Neural cell (in vitro differentiated cells): ENCODE data around the gene HSH2D.

Source experiments
- EP300 ChIP-seq: fragments of 450-650 bp; conservative IDR thresholded peaks from 2 replicates; pipeline ENCODE4 v1.6.1; 2014; ENCODE audit warnings: antibody characterized with exemption, mild to moderate bottlenecking, moderate library complexity; ENCODE audit not compliant: poor library complexity, severe bottlenecking
- EZH2 ChIP-seq: fragments of 200-600, 300-800 bp; shearing (Covaris generic), sonication (generic); IDR thresholded peaks from 2 replicates; pipeline ENCODE4 v1.6.1; 2014; ENCODE audit warnings: antibody characterized with exemption, low read length, borderline replicate concordance, mild to moderate bottlenecking; ENCODE audit not compliant: insufficient read depth, poor library complexity, severe bottlenecking
- MXI1 ChIP-seq: fragments of 450-650 bp; conservative IDR thresholded peaks from 2 replicates; pipeline ENCODE4 v1.6.1; 2014; ENCODE audit warnings: antibody characterized with exemption, mild to moderate bottlenecking; ENCODE audit not compliant: poor library complexity, severe bottlenecking
- POLR2AphosphoS5 ChIP-seq: IDR thresholded peaks from 2 replicates; pipeline ENCODE4 v1.6.1; 2012
- RAD21 ChIP-seq: fragments of 450-650 bp; conservative IDR thresholded peaks from 2 replicates; pipeline ENCODE4 v1.6.1; 2014; ENCODE audit warnings: antibody characterized with exemption, mild to moderate bottlenecking, moderate library complexity
- SMC3 ChIP-seq: fragments of 450-650 bp; conservative IDR thresholded peaks from 2 replicates; pipeline ENCODE4 v1.6.1; 2014; ENCODE audit warnings: antibody characterized with exemption, mild to moderate bottlenecking, moderate library complexity; ENCODE audit not compliant: poor library complexity
- TAF1 ChIP-seq: IDR thresholded peaks from 2 replicates; pipeline ENCODE4 v1.6.1; 2012; ENCODE audit warnings: low read depth
- TF ChIP-seq, protein P1 (sequence below): fragments of 450-650 bp; IDR thresholded peaks from 2 replicates; pipeline ENCODE4 v1.5.1; 2014; ENCODE audit warnings: antibody characterized with exemption, mild to moderate bottlenecking, moderate library complexity; ENCODE audit not compliant: poor library complexity, severe bottlenecking
- TF ChIP-seq, protein P2 (sequence below): IDR thresholded peaks from 2 replicates; pipeline ENCODE4 v1.6.1; 2012; ENCODE audit warnings: borderline replicate concordance

DNA sequence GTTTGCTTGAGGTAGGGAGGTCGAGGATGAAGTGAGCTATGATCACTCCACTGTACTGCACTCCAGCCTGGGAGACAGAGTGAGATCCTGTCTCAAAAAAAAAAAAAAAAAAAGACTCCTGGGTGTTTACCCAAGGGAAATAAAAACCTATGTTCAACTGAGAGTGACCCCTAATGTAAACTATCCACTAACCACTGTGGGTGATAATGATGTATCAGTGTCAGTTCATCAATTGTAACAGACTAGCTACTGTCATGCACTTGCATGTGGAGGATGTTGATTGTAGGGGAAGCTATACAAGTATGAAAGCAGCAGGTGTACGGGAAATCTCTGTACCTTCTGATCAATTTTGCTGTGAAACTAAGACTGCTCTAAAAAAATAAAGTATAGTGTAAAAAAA is 32.5 kb downstream of the HSH2D start:
- TF ChIP-seq, protein P1, sequence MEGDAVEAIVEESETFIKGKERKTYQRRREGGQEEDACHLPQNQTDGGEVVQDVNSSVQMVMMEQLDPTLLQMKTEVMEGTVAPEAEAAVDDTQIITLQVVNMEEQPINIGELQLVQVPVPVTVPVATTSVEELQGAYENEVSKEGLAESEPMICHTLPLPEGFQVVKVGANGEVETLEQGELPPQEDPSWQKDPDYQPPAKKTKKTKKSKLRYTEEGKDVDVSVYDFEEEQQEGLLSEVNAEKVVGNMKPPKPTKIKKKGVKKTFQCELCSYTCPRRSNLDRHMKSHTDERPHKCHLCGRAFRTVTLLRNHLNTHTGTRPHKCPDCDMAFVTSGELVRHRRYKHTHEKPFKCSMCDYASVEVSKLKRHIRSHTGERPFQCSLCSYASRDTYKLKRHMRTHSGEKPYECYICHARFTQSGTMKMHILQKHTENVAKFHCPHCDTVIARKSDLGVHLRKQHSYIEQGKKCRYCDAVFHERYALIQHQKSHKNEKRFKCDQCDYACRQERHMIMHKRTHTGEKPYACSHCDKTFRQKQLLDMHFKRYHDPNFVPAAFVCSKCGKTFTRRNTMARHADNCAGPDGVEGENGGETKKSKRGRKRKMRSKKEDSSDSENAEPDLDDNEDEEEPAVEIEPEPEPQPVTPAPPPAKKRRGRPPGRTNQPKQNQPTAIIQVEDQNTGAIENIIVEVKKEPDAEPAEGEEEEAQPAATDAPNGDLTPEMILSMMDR, result no peak
- TF ChIP-seq POLR2AphosphoS5 (no peak), SMC3 (no peak), EP300 (no peak), EZH2 (no peak), MXI1 (no peak), TAF1 (no peak), RAD21 (no peak)
- TF ChIP-seq, protein P2, sequence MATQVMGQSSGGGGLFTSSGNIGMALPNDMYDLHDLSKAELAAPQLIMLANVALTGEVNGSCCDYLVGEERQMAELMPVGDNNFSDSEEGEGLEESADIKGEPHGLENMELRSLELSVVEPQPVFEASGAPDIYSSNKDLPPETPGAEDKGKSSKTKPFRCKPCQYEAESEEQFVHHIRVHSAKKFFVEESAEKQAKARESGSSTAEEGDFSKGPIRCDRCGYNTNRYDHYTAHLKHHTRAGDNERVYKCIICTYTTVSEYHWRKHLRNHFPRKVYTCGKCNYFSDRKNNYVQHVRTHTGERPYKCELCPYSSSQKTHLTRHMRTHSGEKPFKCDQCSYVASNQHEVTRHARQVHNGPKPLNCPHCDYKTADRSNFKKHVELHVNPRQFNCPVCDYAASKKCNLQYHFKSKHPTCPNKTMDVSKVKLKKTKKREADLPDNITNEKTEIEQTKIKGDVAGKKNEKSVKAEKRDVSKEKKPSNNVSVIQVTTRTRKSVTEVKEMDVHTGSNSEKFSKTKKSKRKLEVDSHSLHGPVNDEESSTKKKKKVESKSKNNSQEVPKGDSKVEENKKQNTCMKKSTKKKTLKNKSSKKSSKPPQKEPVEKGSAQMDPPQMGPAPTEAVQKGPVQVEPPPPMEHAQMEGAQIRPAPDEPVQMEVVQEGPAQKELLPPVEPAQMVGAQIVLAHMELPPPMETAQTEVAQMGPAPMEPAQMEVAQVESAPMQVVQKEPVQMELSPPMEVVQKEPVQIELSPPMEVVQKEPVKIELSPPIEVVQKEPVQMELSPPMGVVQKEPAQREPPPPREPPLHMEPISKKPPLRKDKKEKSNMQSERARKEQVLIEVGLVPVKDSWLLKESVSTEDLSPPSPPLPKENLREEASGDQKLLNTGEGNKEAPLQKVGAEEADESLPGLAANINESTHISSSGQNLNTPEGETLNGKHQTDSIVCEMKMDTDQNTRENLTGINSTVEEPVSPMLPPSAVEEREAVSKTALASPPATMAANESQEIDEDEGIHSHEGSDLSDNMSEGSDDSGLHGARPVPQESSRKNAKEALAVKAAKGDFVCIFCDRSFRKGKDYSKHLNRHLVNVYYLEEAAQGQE, result no peak
